SKM-1 (cell line): ENCODE results near the gene ETFB.

Experiments used
- DNase-seq: peaks from one replicate; lab custom pipeline; 2025; ENCODE audit not compliant: unreplicated experiment; lab: John Stamatoyannopoulos, UW

Gene ETFB

DNA sequence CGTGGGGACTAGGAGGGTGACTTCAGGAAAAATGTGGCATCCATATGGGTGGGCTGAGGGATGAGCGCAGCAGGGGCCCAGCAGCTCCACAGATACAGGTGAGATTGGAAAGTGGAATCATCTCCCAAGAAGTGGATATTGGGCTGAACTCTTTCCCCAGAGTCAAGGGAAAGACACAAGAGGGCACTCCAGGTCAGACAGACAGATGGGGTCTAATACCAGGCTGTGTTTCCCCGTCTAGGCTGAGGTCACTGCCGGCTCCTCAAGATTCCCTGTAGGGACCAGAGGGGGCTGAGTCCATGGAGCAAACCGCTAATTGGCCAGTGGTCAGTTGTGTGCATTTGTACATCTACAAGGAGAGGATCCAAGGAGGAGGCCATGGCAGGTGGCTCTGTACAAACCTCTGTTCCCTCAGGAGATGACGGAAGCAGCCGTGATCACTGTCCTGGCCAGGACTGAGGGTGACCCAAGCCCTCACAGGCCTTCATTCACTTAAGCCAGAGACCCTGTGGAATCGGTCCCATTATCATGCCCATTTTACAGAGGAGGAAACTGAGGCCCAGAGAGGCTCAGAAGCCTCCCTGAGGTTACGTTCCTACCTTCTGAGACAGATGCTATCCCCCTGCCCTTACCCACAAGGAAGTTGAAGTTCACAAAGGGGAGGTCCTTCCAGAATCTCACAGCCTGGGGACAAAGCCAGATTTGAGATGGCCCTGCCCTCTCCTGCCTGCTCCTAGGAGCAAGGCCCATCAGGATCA, 69.7 kb downstream of the ETFB start:
- DNase-seq, result no peak

DNA sequence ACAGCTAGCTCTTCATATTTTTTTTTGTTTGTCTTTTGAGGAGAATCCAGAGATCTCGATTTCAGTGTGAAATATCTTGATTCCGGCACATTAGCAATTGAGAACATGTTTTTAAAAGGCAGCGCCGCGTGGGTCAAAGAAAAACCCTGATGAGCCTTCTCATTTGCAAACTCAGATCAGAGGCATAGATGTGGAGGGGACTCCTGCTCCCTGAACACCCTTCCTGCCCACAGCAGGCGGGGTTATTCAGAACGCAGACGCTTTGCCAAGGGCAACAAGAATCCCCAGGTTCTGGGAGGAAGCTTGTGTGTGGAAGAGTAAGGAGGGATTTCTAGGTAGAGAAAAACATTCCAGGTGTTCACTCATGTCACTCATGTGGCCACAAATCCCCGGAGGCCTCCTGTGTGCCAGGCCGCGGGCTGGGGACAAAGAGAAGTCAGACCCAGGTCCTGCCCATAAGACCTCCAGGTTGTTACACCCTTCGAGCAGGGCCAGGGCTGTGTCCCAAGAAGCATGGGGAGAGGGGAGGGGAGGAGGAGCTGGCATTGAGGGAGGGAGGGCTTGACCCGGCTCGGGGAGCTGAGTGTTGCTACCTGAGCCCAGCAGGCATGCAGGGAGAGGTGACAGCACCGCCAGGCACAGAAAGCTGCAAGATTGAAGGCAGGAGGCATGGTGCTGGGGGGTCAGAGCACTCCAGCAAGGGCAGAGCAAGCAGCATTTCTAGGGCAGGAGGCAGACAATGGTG, 70.6 kb downstream of the ETFB start:
- no peak for DNase-seq
